ENCODE data around the gene MYBPH. TPM values are rescaled to one million over a fixed set of nuclear protein-coding genes. Genes with fewer than 3 reads are reported as not detected.

Gene MYBPH
- polyA plus RNA-seq, 3 donors = 0.04 to 0.52 (median 0.16) TPM

GRCh38 chr1:203208181-203208580 is 32.6 kb upstream of the MYBPH start:
- intact Hi-C loops (cut with micrococcal nuclease) = no loop called here
- no peak for DNase-seq
- H3K36me3 Mint-ChIP-seq = no peaks in the 10 kb centered on the region
- Histone ChIP-seq H3K4me1 (ENCODE audit: control insufficient read depth in 1 of 2, insufficient read depth in 2 of 2, low read length in 2 of 2) (peaks cover 11 to 14% of the 10 kb centered on the region in 2 donors), H3K4me2 (replicated peaks; ENCODE audit: extremely low read depth, low read length, poor library complexity, severe bottlenecking) (no peak overlapping the region), H3K9me3 (replicated peaks in 1 of 2; ENCODE audit: control insufficient read depth in 1 of 2, insufficient read depth in 1 of 2, low read length in 2 of 2) (no peaks in the 10 kb centered on the region), H3K27me3 (ENCODE audit: control insufficient read depth in 2 of 2, insufficient read depth in 2 of 2, low read length in 2 of 2) (no peaks in the 10 kb centered on the region), H3K9ac (ENCODE audit: insufficient read depth, low read length, poor library complexity, severe bottlenecking) (no peak overlapping the region), H3K27ac (ENCODE audit: low read depth in 1 of 2, low read length in 2 of 2) (no peak overlapping the region), H4K20me1 (ENCODE audit: insufficient read depth, low read length) (no peaks in the 10 kb centered on the region), H3K79me2 (ENCODE audit: insufficient read depth, low read length) (no peaks in the 10 kb centered on the region), H3K36me3 (replicated peaks in 1 of 2; ENCODE audit: control insufficient read depth in 1 of 2, insufficient read depth in 2 of 2, low read length in 2 of 2) (no peaks in the 10 kb centered on the region), H3K4me3 (replicated peaks in 1 of 3; ENCODE audit: low read depth in 2 of 3, low read length in 3 of 3) (no peak overlapping the region), H2AFZ (ENCODE audit: insufficient read depth, low read depth, low read length, poor library complexity, severe bottlenecking) (no peak overlapping the region)
- peaks cover 22% of the 10 kb centered on the region for H3K4me1 Mint-ChIP-seq
- WGBS (ENCODE audit: insufficient coverage) = no CpG with 5 or more reads among the region's 1 CpG
- no peak overlapping the region for H3K27ac Mint-ChIP-seq
- H3K9me3 Mint-ChIP-seq = peaks cover 0 to 3% (median 0%) of the 10 kb centered on the region in 7 donors
- H3K27me3 Mint-ChIP-seq (ENCODE audit: low read depth in 3 of 3) = peaks cover 4 to 8% (median 6%) of the 10 kb centered on the region in 3 donors
- no peak overlapping the region for H3K4me3 Mint-ChIP-seq
- TF ChIP-seq, protein P1, sequence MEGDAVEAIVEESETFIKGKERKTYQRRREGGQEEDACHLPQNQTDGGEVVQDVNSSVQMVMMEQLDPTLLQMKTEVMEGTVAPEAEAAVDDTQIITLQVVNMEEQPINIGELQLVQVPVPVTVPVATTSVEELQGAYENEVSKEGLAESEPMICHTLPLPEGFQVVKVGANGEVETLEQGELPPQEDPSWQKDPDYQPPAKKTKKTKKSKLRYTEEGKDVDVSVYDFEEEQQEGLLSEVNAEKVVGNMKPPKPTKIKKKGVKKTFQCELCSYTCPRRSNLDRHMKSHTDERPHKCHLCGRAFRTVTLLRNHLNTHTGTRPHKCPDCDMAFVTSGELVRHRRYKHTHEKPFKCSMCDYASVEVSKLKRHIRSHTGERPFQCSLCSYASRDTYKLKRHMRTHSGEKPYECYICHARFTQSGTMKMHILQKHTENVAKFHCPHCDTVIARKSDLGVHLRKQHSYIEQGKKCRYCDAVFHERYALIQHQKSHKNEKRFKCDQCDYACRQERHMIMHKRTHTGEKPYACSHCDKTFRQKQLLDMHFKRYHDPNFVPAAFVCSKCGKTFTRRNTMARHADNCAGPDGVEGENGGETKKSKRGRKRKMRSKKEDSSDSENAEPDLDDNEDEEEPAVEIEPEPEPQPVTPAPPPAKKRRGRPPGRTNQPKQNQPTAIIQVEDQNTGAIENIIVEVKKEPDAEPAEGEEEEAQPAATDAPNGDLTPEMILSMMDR (IDR thresholded peaks at IDR 0.05) = no peak

- Mint-ChIP-seq H3K4me3 (no peak overlapping the region), H3K27me3 (ENCODE audit: low read depth in 3 of 3) (peaks cover 4 to 8% (median 6%) of the 10 kb centered on the region in 3 donors), H3K4me1 (peaks cover 26% of the 10 kb centered on the region), H3K36me3 (peaks cover 0 to 2% of the 10 kb centered on the region in 2 donors), H3K9me3 (peaks cover 0 to 3% (median 0%) of the 10 kb centered on the region in 7 donors), H3K27ac (no peak overlapping the region)
- Histone ChIP-seq H3K79me2 (ENCODE audit: insufficient read depth, low read length) (no peaks in the 10 kb centered on the region), H3K4me2 (replicated peaks; ENCODE audit: extremely low read depth, low read length, poor library complexity, severe bottlenecking) (no peak overlapping the region), H3K9me3 (replicated peaks in 1 of 2; ENCODE audit: control insufficient read depth in 1 of 2, insufficient read depth in 1 of 2, low read length in 2 of 2) (no peaks in the 10 kb centered on the region), H3K4me3 (replicated peaks in 1 of 3; ENCODE audit: low read depth in 2 of 3, low read length in 3 of 3) (no peak overlapping the region), H3K27ac (ENCODE audit: low read depth in 1 of 2, low read length in 2 of 2) (no peak overlapping the region), H3K27me3 (ENCODE audit: control insufficient read depth in 2 of 2, insufficient read depth in 2 of 2, low read length in 2 of 2) (no peaks in the 10 kb centered on the region), H4K20me1 (ENCODE audit: insufficient read depth, low read length) (no peaks in the 10 kb centered on the region), H3K4me1 (ENCODE audit: control insufficient read depth in 1 of 2, insufficient read depth in 2 of 2, low read length in 2 of 2) (peaks cover 15 to 18% of the 10 kb centered on the region in 2 donors), H3K36me3 (replicated peaks in 1 of 2; ENCODE audit: control insufficient read depth in 1 of 2, insufficient read depth in 2 of 2, low read length in 2 of 2) (no peaks in the 10 kb centered on the region), H2AFZ (ENCODE audit: insufficient read depth, low read depth, low read length, poor library complexity, severe bottlenecking) (no peak overlapping the region), H3K9ac (ENCODE audit: insufficient read depth, low read length, poor library complexity, severe bottlenecking) (no peak overlapping the region)
- intact Hi-C loops (cut with micrococcal nuclease) = no loop called here
- TF ChIP-seq, protein P1 (IDR thresholded peaks at IDR 0.05) = no peak
- no CpG with 5 or more reads among the region's 2 CpGs for WGBS (ENCODE audit: insufficient coverage)
- no peak for DNase-seq
Measured at GRCh38 chr1:203207751-203208150, 32.1 kb upstream of the MYBPH start.
